WTC11 (cell line): ENCODE results near the gene GRB7. TPM values are rescaled to one million over a fixed set of nuclear protein-coding genes. Genes with fewer than 3 reads are reported as not detected.

ENCODE experiments used
- ATAC-seq: fragments of 200-7000 bp; cut with Tn5 transposase; 2 replicates; pipeline ENCODE4 v1.10.0; 2021; ENCODE audit warnings: mild to moderate bottlenecking, moderate library complexity
- CTCF ChIA-PET: fragments of 300-600 bp; sonication (Branson Sonifier 250); formaldehyde crosslinking; loops from one replicate; lab custom pipeline; 2021; ENCODE audit warnings: antibody characterized with exemption; lab: Charles Lee
- POLR2A ChIA-PET: fragments of 350-600 bp; sonication (Branson Sonifier 250); formaldehyde crosslinking; loops from one replicate; lab custom pipeline; 2021; ENCODE audit warnings: antibody characterized with exemption; lab: Charles Lee
- DNase-seq: peaks from one replicate; pipeline ENCODE4 v3.0.0; 2021; ENCODE audit warnings: low spot score
- H3K27ac Mint-ChIP-seq: 2 replicates; pipeline ENCODE4 v1.8.0; 2021; ENCODE audit warnings: mixed read lengths
- H3K27me3 Mint-ChIP-seq: 2 replicates; pipeline ENCODE4 v1.8.0; 2021; ENCODE audit warnings: low read depth, mild to moderate bottlenecking, moderate library complexity, mixed read lengths
- H3K36me3 Mint-ChIP-seq: 2 replicates; pipeline ENCODE4 v1.8.0; 2021; ENCODE audit warnings: mixed read lengths
- H3K4me1 Mint-ChIP-seq: 2 replicates; pipeline ENCODE4 v1.8.0; 2022; ENCODE audit warnings: mixed read lengths
- H3K4me3 Mint-ChIP-seq: 2 replicates; pipeline ENCODE4 v1.8.0; 2021; ENCODE audit warnings: mild to moderate bottlenecking, moderate library complexity, mixed read lengths
- H3K9me3 Mint-ChIP-seq: 2 replicates; pipeline ENCODE4 v1.8.0; 2021; ENCODE audit warnings: mixed read lengths
- EMX1 ChIP-seq: fragments of 250-450 bp; sonication (Bioruptor Pico); IDR thresholded peaks from 2 replicates; pipeline ENCODE4 v1.8.0; 2021; ENCODE audit warnings: mild to moderate bottlenecking
- ETV6 ChIP-seq: sonication (generic); formaldehyde crosslinking; IDR thresholded peaks from 2 replicates; pipeline ENCODE4 v1.8.1; 2022; ENCODE audit warnings: mild to moderate bottlenecking, missing genetic modification reagents
- FOXP1 ChIP-seq: sonication (generic); formaldehyde crosslinking; IDR thresholded peaks from 2 replicates; pipeline ENCODE4 v1.8.0; 2022; ENCODE audit warnings: missing genetic modification reagents, mild to moderate bottlenecking, moderate library complexity, borderline replicate concordance
- GRHL2 ChIP-seq: fragments of 250-450 bp; sonication (Bioruptor Pico); IDR thresholded peaks from 2 replicates; pipeline ENCODE4 v1.8.0; 2022; ENCODE audit warnings: mild to moderate bottlenecking, moderate library complexity; ENCODE audit not compliant: insufficient replicate concordance, severe bottlenecking
- JUN ChIP-seq: sonication (generic); formaldehyde crosslinking; IDR thresholded peaks from 2 replicates; pipeline ENCODE4 v1.8.0; 2023; ENCODE audit warnings: mild to moderate bottlenecking, missing genetic modification reagents
- MXD4 ChIP-seq: fragments of 250-450 bp; sonication (Bioruptor Pico); IDR thresholded peaks from 2 replicates; pipeline ENCODE4 v1.8.0; 2021; ENCODE audit warnings: mild to moderate bottlenecking, moderate library complexity, borderline replicate concordance
- NR2C2 ChIP-seq: sonication (generic); formaldehyde crosslinking; IDR thresholded peaks from 2 replicates; pipeline ENCODE4 v1.8.0; 2022; ENCODE audit warnings: mild to moderate bottlenecking, missing genetic modification reagents
- OVOL2 ChIP-seq: fragments of 250-450 bp; sonication (Bioruptor Pico); IDR thresholded peaks from 2 replicates; pipeline ENCODE4 v1.9.0; 2021; ENCODE audit warnings: mild to moderate bottlenecking, borderline replicate concordance
- RELA ChIP-seq: sonication (generic); formaldehyde crosslinking; IDR thresholded peaks from 2 replicates; pipeline ENCODE4 v1.8.1; 2022; ENCODE audit warnings: missing genetic modification reagents, mild to moderate bottlenecking, borderline replicate concordance
- ZBTB21 ChIP-seq: sonication (generic); formaldehyde crosslinking; IDR thresholded peaks from 2 replicates; pipeline ENCODE4 v1.8.1; 2023; ENCODE audit warnings: mild to moderate bottlenecking, missing genetic modification reagents, borderline replicate concordance
- ZNF121 ChIP-seq: sonication (generic); formaldehyde crosslinking; IDR thresholded peaks from 2 replicates; pipeline ENCODE4 v1.8.0; 2023; ENCODE audit warnings: missing genetic modification reagents
- ZNF263 ChIP-seq: sonication (generic); formaldehyde crosslinking; IDR thresholded peaks from 2 replicates; pipeline ENCODE4 v1.8.1; 2022; ENCODE audit warnings: low read depth, mild to moderate bottlenecking, moderate library complexity, missing genetic modification reagents
- ZNF396 ChIP-seq: fragments of 250-450 bp; sonication (Bioruptor Pico); IDR thresholded peaks from 2 replicates; pipeline ENCODE4 v1.8.0; 2021; ENCODE audit warnings: mild to moderate bottlenecking, moderate library complexity, borderline replicate concordance
- ZNF416 ChIP-seq: fragments of 250-450 bp; sonication (Bioruptor Pico); IDR thresholded peaks from 2 replicates; pipeline ENCODE4 v1.9.0; 2021; ENCODE audit warnings: mild to moderate bottlenecking, inconsistent platforms
- ZNF423 ChIP-seq: fragments of 250-450 bp; sonication (Bioruptor Pico); IDR thresholded peaks from 2 replicates; pipeline ENCODE4 v2.1.2; 2022; ENCODE audit warnings: mild to moderate bottlenecking, moderate library complexity
- total RNA-seq: library from RNA; stranded (reverse); gene quantifications from 3 replicates; pipeline ENCODE4 v1.2.3, GENCODE V29; 2021
- TF ChIP-seq, protein P1 (sequence below): fragments of 250-450 bp; sonication (Bioruptor Pico); IDR thresholded peaks from 2 replicates; pipeline ENCODE4 v1.8.0; 2021; ENCODE audit warnings: mild to moderate bottlenecking
- TF ChIP-seq, protein P2 (sequence below): fragments of 250-450 bp; sonication (Bioruptor Pico); IDR thresholded peaks from 2 replicates; pipeline ENCODE4 v1.9.0; 2021; ENCODE audit warnings: mild to moderate bottlenecking
- TF ChIP-seq, protein P3 (sequence below): sonication (generic); formaldehyde crosslinking; IDR thresholded peaks from 2 replicates; pipeline ENCODE4 v1.8.1; 2023; ENCODE audit warnings: mild to moderate bottlenecking, missing genetic modification reagents, moderate library complexity
- TF ChIP-seq, protein P4 (sequence below): sonication (generic); formaldehyde crosslinking; IDR thresholded peaks from 2 replicates; pipeline ENCODE4 v1.8.1; 2023; ENCODE audit warnings: mild to moderate bottlenecking, moderate library complexity, missing genetic modification reagents
- TF ChIP-seq, protein P5 (sequence below): fragments of 250-450 bp; sonication (Bioruptor Pico); conservative IDR thresholded peaks from 2 replicates; pipeline ENCODE4 v1.9.0; 2021; ENCODE audit warnings: mild to moderate bottlenecking
- TF ChIP-seq, protein P6 (sequence below): sonication (generic); formaldehyde crosslinking; IDR thresholded peaks from 2 replicates; pipeline ENCODE4 v1.8.0; 2022; ENCODE audit warnings: mild to moderate bottlenecking, missing genetic modification reagents
- TF ChIP-seq, protein P7 (sequence below): sonication (generic); formaldehyde crosslinking; IDR thresholded peaks from 2 replicates; pipeline ENCODE4 v1.8.1; 2022; ENCODE audit warnings: missing genetic modification reagents, borderline replicate concordance
- TF ChIP-seq, protein P8 (sequence below): sonication (generic); formaldehyde crosslinking; IDR thresholded peaks from 2 replicates; pipeline ENCODE4 v1.8.0; 2022; ENCODE audit warnings: mild to moderate bottlenecking, missing genetic modification reagents

Gene GRB7
- total RNA-seq, 1 experiment from 2014 or later, result 48.5 TPM

DNA sequence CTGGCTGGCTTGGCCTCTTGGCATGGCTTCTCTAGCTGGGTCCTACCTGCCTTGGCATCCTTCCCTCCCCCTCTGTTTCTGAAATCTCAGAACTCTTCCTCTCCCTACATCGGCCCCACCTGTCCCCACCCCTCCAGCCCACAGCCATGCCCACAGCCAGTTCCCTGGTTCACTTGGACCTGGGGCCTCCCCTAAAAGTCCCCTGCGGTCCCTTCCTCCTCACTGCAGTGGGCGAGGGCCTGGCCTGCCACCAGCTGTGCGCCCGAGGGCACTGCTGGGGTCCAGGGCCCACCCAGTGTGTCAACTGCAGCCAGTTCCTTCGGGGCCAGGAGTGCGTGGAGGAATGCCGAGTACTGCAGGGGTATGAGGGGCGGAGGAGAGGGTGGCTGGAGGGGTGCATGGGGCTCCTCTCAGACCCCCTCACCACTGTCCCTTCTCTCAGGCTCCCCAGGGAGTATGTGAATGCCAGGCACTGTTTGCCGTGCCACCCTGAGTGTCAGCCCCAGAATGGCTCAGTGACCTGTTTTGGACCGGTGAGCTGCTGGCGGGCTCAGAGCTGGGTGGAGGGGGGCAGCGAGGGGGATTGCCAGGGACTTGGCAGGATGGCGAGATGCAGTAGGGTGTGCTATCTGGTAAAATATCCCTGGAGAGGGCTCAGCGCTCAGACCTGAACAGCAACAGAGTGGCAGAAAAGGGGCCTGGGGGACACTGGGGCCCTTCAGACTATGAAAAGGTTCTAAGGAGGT lies 21.5 kb upstream of the GRB7 start:
- ATAC-seq, result no peak
- Mint-ChIP-seq H3K4me3 (no peak overlapping the region), H3K27ac (no peak overlapping the region), H3K36me3 (peaks cover 53% of the 10 kb centered on the region), H3K4me1 (no peaks in the 10 kb centered on the region), H3K9me3 (no peaks in the 10 kb centered on the region), H3K27me3 (no peaks in the 10 kb centered on the region)
- TF ChIP-seq JUN (CRISPR knock-in tag), result no peak
- TF ChIP-seq ZNF423 (CRISPR knock-in tag), result no peak
- TF ChIP-seq, protein P1, sequence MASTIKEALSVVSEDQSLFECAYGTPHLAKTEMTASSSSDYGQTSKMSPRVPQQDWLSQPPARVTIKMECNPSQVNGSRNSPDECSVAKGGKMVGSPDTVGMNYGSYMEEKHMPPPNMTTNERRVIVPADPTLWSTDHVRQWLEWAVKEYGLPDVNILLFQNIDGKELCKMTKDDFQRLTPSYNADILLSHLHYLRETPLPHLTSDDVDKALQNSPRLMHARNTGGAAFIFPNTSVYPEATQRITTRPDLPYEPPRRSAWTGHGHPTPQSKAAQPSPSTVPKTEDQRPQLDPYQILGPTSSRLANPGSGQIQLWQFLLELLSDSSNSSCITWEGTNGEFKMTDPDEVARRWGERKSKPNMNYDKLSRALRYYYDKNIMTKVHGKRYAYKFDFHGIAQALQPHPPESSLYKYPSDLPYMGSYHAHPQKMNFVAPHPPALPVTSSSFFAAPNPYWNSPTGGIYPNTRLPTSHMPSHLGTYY, result no peak
- TF ChIP-seq, protein P2, sequence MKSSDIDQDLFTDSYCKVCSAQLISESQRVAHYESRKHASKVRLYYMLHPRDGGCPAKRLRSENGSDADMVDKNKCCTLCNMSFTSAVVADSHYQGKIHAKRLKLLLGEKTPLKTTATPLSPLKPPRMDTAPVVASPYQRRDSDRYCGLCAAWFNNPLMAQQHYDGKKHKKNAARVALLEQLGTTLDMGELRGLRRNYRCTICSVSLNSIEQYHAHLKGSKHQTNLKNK (CRISPR knock-in tag), result no peak
- TF ChIP-seq MXD4 (CRISPR knock-in tag), result no peak
- TF ChIP-seq, protein P3, sequence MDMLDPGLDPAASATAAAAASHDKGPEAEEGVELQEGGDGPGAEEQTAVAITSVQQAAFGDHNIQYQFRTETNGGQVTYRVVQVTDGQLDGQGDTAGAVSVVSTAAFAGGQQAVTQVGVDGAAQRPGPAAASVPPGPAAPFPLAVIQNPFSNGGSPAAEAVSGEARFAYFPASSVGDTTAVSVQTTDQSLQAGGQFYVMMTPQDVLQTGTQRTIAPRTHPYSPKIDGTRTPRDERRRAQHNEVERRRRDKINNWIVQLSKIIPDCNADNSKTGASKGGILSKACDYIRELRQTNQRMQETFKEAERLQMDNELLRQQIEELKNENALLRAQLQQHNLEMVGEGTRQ (CRISPR knock-in tag), result no peak
- TF ChIP-seq, protein P4, sequence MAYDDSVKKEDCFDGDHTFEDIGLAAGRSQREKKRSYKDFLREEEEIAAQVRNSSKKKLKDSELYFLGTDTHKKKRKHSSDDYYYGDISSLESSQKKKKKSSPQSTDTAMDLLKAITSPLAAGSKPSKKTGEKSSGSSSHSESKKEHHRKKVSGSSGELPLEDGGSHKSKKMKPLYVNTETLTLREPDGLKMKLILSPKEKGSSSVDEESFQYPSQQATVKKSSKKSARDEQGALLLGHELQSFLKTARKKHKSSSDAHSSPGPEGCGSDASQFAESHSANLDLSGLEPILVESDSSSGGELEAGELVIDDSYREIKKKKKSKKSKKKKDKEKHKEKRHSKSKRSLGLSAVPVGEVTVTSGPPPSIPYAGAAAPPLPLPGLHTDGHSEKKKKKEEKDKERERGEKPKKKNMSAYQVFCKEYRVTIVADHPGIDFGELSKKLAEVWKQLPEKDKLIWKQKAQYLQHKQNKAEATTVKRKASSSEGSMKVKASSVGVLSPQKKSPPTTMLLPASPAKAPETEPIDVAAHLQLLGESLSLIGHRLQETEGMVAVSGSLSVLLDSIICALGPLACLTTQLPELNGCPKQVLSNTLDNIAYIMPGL, result no peak
- no peak for TF ChIP-seq EMX1 (CRISPR knock-in tag)
- TF ChIP-seq OVOL2 (CRISPR knock-in tag), result no peak
- TF ChIP-seq ZNF263 (CRISPR knock-in tag), result no peak
- no peak for TF ChIP-seq ZBTB21 (CRISPR knock-in tag)
- TF ChIP-seq, protein P5, sequence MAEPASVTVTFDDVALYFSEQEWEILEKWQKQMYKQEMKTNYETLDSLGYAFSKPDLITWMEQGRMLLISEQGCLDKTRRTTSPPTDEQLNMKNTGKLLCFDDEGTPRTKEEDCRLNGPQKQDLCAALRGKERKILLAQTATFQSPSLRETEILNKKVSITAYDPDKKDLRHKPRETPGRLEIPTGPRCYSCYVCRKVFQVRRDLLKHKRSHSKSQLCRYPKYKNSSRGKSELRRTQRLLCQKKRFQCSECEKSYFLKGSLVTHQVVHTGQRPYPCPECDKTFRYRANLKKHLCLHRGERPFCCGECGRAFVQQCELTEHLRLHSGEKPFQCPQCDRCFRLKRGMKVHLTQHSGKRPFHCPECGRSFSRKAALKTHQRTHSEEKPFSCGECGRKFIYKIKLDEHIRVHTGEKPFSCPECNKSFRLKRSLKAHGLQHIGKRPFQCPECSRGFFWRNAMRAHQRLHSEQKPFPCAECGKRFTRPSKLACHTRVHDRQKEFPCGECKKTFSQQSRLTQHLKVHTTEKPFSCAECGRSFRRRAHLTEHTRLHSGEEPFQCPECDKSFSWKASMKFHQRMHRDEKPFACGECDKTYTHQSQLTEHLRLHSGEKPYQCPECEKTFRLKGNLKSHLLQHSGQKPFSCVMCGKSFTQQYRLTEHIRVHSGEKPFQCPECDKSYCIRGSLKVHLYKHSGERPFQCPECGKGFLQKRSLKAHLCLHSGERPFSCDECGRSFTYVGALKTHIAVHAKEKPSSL, result no peak
- no peak for TF ChIP-seq RELA (CRISPR knock-in tag)
- TF ChIP-seq FOXP1 (CRISPR knock-in tag), result no peak
- DNase-seq, result no peak
- POLR2A ChIA-PET, result interaction anchor here (1.0 kb wide), 1 partner anchor 315 kb away, joined by 3 read pairs; no protein-coding TSS in a partner anchor
- CTCF ChIA-PET, result interaction anchor here (1.0 to 1.4 kb wide), 4 partner anchors 11 to 264 kb away, joined by 3 to 6 read pairs (median 4); partner anchors contain the start of gene PSMD3

DNA sequence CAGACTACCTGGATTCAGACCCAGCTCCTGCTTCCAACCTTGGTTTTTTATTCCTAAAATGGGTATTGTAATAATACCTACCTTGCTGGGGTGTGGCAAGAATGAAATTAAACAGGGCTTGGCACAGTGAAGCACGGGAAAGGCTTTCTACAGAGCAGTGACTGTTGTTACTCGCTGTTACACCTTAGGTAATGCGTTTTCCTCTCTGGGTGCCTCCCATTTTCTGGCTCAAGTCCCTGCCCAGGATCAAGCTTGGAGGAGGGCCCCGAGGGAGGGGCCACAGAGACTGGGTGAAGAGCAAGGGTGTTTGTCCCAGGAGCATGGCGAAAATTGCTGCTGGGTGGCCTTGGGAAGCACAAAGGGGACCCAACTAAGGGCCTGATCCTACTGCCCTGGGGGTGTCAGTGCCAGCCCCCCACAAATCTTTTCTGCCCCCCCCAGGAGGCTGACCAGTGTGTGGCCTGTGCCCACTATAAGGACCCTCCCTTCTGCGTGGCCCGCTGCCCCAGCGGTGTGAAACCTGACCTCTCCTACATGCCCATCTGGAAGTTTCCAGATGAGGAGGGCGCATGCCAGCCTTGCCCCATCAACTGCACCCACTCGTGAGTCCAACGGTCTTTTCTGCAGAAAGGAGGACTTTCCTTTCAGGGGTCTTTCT lies 20.7 kb upstream of the GRB7 start:
- Mint-ChIP-seq H3K9me3 (no peaks in the 10 kb centered on the region), H3K27me3 (no peaks in the 10 kb centered on the region), H3K4me3 (no peak overlapping the region), H3K4me1 (no peaks in the 10 kb centered on the region), H3K36me3 (peaks cover 49% of the 10 kb centered on the region), H3K27ac (no peak overlapping the region)
- DNase-seq, result no peak
- ATAC-seq, result no peak
- CTCF ChIA-PET, result interaction anchor here (1.2 to 1.4 kb wide), 2 partner anchors 95 to 264 kb away, joined by 3 to 4 read pairs; partner anchors contain the start of gene PSMD3
- POLR2A ChIA-PET, result no interaction called here
- TF ChIP-seq NR2C2, result no peak
- TF ChIP-seq MXD4 (CRISPR knock-in tag), result no peak
- TF ChIP-seq, protein P6, sequence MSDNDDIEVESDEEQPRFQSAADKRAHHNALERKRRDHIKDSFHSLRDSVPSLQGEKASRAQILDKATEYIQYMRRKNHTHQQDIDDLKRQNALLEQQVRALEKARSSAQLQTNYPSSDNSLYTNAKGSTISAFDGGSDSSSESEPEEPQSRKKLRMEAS (CRISPR knock-in tag), result no peak
- TF ChIP-seq GRHL2 (CRISPR knock-in tag), result no peak
- TF ChIP-seq, protein P7, sequence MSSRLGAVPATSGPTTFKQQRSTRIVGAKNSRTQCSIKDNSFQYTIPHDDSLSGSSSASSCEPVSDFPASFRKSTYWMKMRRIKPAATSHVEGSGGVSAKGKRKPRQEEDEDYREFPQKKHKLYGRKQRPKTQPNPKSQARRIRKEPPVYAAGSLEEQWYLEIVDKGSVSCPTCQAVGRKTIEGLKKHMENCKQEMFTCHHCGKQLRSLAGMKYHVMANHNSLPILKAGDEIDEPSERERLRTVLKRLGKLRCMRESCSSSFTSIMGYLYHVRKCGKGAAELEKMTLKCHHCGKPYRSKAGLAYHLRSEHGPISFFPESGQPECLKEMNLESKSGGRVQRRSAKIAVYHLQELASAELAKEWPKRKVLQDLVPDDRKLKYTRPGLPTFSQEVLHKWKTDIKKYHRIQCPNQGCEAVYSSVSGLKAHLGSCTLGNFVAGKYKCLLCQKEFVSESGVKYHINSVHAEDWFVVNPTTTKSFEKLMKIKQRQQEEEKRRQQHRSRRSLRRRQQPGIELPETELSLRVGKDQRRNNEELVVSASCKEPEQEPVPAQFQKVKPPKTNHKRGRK (CRISPR knock-in tag), result no peak
- TF ChIP-seq ZNF416 (CRISPR knock-in tag), result no peak
- TF ChIP-seq ZNF121 (CRISPR knock-in tag), result no peak
- TF ChIP-seq ZNF396 (CRISPR knock-in tag), result no peak
- TF ChIP-seq, protein P8, sequence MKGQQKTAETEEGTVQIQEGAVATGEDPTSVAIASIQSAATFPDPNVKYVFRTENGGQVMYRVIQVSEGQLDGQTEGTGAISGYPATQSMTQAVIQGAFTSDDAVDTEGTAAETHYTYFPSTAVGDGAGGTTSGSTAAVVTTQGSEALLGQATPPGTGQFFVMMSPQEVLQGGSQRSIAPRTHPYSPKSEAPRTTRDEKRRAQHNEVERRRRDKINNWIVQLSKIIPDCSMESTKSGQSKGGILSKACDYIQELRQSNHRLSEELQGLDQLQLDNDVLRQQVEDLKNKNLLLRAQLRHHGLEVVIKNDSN (CRISPR knock-in tag), result no peak
- no peak for TF ChIP-seq ETV6 (CRISPR knock-in tag)
